Bronchial epithelial cell (primary cell): Measurements from ENCODE around the gene MRPL46. TPM values are rescaled to one million over a fixed set of nuclear protein-coding genes. Genes with fewer than 3 reads are reported as not detected.

Experiments
- DNase-seq: peaks from one replicate; pipeline ENCODE4 v3.0.0-alpha.2; 2010; ENCODE audit warnings: low read depth
- FAIRE-seq: peaks from 2 replicates; lab custom pipeline; 2011; peaks lifted over from hg19 to GRCh38; lab: Jason Lieb, UNC
- H3K27me3 ChIP-seq: 2 replicates; pipeline ENCODE4 v1.5.1; 2011; ENCODE audit warnings: low read length; ENCODE audit not compliant: control insufficient read depth, insufficient read depth
- H3K36me3 ChIP-seq: 2 replicates; pipeline ENCODE4 v1.5.1; 2011; ENCODE audit warnings: low read length; ENCODE audit not compliant: control insufficient read depth, insufficient read depth
- H3K4me3 ChIP-seq: 2 replicates; pipeline ENCODE4 v1.5.1; 2011; ENCODE audit warnings: mild to moderate bottlenecking, low read depth, low read length, control low read depth
- total RNA-seq: library from RNA; depleted of rRNA; stranded (reverse); fragments of >200 nt; gene quantifications from 2 replicates; pipeline ENCODE4 v1.2.1, GENCODE V29; 2014
- TF ChIP-seq, protein P1 (sequence below): IDR thresholded peaks from 2 replicates; pipeline ENCODE4 v1.5.1; 2011; ENCODE audit warnings: mild to moderate bottlenecking, moderate library complexity, low read length, control low read depth, inconsistent platforms; ENCODE audit not compliant: insufficient read depth, severe bottlenecking

The MRPL46 gene
- total RNA-seq, 1 donor from 2014 or later = 14.5 TPM

GRCh38 chr15:88456733-88457132 is 10.5 kb downstream of the MRPL46 start:
- Histone ChIP-seq H3K4me3 (no peak overlapping the region), H3K27me3 (no peaks in the 10 kb centered on the region), H3K36me3 (peaks cover 5% of the 10 kb centered on the region)
- DNase-seq (no peak), FAIRE-seq (no peak)
- TF ChIP-seq, protein P1, sequence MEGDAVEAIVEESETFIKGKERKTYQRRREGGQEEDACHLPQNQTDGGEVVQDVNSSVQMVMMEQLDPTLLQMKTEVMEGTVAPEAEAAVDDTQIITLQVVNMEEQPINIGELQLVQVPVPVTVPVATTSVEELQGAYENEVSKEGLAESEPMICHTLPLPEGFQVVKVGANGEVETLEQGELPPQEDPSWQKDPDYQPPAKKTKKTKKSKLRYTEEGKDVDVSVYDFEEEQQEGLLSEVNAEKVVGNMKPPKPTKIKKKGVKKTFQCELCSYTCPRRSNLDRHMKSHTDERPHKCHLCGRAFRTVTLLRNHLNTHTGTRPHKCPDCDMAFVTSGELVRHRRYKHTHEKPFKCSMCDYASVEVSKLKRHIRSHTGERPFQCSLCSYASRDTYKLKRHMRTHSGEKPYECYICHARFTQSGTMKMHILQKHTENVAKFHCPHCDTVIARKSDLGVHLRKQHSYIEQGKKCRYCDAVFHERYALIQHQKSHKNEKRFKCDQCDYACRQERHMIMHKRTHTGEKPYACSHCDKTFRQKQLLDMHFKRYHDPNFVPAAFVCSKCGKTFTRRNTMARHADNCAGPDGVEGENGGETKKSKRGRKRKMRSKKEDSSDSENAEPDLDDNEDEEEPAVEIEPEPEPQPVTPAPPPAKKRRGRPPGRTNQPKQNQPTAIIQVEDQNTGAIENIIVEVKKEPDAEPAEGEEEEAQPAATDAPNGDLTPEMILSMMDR = no peak

GRCh38 chr15:88454867-88455810 is 12.0 kb downstream of the MRPL46 start:
- FAIRE-seq (no peak), DNase-seq (peak; percentile 64)
- H3K4me3 ChIP-seq = no peak overlapping the region
- TF ChIP-seq, protein P1 = peak; percentile 97
- no peaks in the 10 kb centered on the region for H3K27me3 ChIP-seq
- peaks cover 5% of the 10 kb centered on the region for H3K36me3 ChIP-seq

DNA sequence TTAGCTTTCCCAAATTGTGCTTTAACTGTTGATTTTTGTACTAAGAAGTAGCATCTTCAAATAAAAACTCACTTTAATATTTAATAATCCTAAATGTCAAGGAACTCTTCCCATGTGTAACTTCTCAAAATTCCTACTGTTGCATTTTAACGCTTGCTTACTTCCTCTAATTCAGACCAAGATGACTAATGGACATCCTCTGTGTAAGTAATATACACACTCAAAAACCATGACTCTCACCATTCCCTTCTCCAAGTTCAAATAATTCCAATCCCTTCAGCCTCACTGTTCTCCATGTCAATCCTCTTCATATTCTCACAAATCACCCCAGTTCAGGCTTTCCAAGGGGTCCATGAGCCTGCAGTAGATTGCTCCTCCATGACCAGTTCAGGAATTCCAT is 13.0 kb downstream of the MRPL46 start:
- H3K27me3 ChIP-seq = no peaks in the 10 kb centered on the region
- no peaks in the 10 kb centered on the region for H3K36me3 ChIP-seq
- no peak overlapping the region for H3K4me3 ChIP-seq
- DNase-seq (peak; percentile 25), FAIRE-seq (no peak)
- TF ChIP-seq, protein P1 = no peak

- no peaks in the 10 kb centered on the region for H3K27me3 ChIP-seq
- FAIRE-seq = no peak
Measured at GRCh38 chr15:88453651-88454050, 13.5 kb downstream of the MRPL46 start.

DNA sequence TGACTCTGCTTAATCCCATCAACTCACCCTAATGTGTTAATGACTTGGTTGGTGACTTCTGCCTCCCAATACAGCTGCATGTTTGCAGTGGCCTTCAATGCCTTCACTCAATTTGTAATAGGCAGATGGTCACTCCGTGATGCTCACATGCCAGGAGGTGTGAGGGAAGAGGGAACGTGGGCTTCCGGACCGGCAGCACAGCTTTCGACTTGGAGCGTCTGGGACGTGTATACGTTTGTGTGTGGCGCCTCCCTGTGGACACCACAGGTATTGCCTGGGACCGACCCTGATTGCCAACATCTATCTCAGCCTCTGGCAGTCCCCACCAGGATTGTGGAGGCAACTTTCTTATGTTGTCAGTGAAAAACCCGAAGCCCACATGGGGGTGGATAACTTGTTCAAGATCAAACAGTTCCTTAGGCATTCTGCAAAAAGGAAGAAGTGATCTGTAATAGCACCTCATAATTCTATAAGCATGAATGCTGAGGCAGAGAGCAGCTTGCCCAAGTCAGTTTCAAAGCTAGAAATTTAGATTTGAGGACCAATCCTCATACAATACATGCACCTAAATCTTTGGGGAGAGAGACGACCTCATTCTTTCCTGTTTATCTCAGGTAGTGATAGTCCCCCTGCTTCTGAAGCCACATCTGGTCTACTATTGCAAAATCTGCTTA is 16.9 kb downstream of the MRPL46 start:
- H3K36me3 ChIP-seq = no peaks in the 10 kb centered on the region
- DNase-seq (peak; percentile 44), FAIRE-seq (no peak)
- TF ChIP-seq, protein P1 = peak; percentile 88
- H3K27me3 ChIP-seq = no peaks in the 10 kb centered on the region
- H3K4me3 ChIP-seq = no peak overlapping the region

More at GRCh38 chr15:88453651-88454050, 13.5 kb downstream of the MRPL46 start:
- DNase-seq = no peak
- no peak overlapping the region for H3K4me3 ChIP-seq
- TF ChIP-seq, protein P1 = no peak
- H3K36me3 ChIP-seq = no peaks in the 10 kb centered on the region
